HepG2 (cell line): ENCODE results near the gene TMEM131L. TPM values are rescaled to one million over a fixed set of nuclear protein-coding genes. Genes with fewer than 3 reads are reported as not detected.

ENCODE experiments used
- CHD2 ChIP-seq: IDR thresholded peaks from 2 replicates; pipeline ENCODE4 v1.6.1; 2011; ENCODE audit warnings: low read depth, low read length, improper control_type of control experiment
- FOXP1 ChIP-seq, 2 experiments: fragments of 450-650 bp in 1 of 2; IDR thresholded peaks; 2 replicates each; pipeline ENCODE4 v1.6.1; 2017 to 2018; ENCODE audit warnings: antibody characterized with exemption in 1 of 2
- KAT2B ChIP-seq: fragments of 150-350 bp; IDR thresholded peaks from 2 replicates; pipeline ENCODE4 v1.6.1; 2014; ENCODE audit warnings: low read depth, low read length, borderline replicate concordance
- KLF6 ChIP-seq: IDR thresholded peaks from 2 replicates; pipeline ENCODE4 v1.8.0; 2016; ENCODE audit warnings: missing biosample characterization, missing genetic modification reagents
- NFKBIZ ChIP-seq: IDR thresholded peaks from 2 replicates; pipeline ENCODE4 v1.6.1; 2018; ENCODE audit warnings: missing genetic modification reagents, missing compliant biosample characterization
- RBM22 ChIP-seq: fragments of 200-400 bp; formaldehyde crosslinking; optimal IDR thresholded peaks from 2 replicates; pipeline ENCODE3; 2017; ENCODE audit warnings: mild to moderate bottlenecking, low read length, moderate library complexity
- SAP130 ChIP-seq: IDR thresholded peaks from 2 replicates; pipeline ENCODE4 v1.6.1; 2016; ENCODE audit warnings: low read depth
- SOX6 ChIP-seq, 2 experiments: fragments of 450-650 bp in 1 of 2; sonication (generic) in 1 of 2; formaldehyde crosslinking in 1 of 2; IDR thresholded peaks; 2 replicates each; pipeline versions ENCODE4 v1.4.0 to v1.6.1; 2017 to 2020; ENCODE audit warnings: antibody characterized with exemption in 1 of 2, mild to moderate bottlenecking in 1 of 2, missing genetic modification reagents in 1 of 2
- TRIM24 ChIP-seq: sonication (generic); formaldehyde crosslinking; IDR thresholded peaks from 2 replicates; pipeline ENCODE4 v1.8.0; 2022; ENCODE audit warnings: mild to moderate bottlenecking, missing genetic modification reagents
- ZFP82 ChIP-seq: sonication (generic); formaldehyde crosslinking; IDR thresholded peaks from 2 replicates; pipeline ENCODE4 v1.5.1; 2020; ENCODE audit warnings: mild to moderate bottlenecking, missing genetic modification reagents, borderline replicate concordance
- ZNF468 ChIP-seq: sonication (generic); formaldehyde crosslinking; IDR thresholded peaks from 2 replicates; pipeline ENCODE4 v1.8.0; 2022; ENCODE audit warnings: mild to moderate bottlenecking, moderate library complexity, missing genetic modification reagents
- ZNF720 ChIP-seq: sonication (generic); formaldehyde crosslinking; IDR thresholded peaks from 2 replicates; pipeline ENCODE4 v1.4.0; 2020; ENCODE audit warnings: missing genetic modification reagents
- ZNF75D ChIP-seq: sonication (generic); formaldehyde crosslinking; IDR thresholded peaks from 2 replicates; pipeline ENCODE4 v1.8.1; 2023; ENCODE audit warnings: missing genetic modification reagents, mild to moderate bottlenecking, borderline replicate concordance
- ZSCAN25 ChIP-seq: sonication (generic); formaldehyde crosslinking; IDR thresholded peaks from 2 replicates; pipeline ENCODE4 v1.8.0; 2022; ENCODE audit warnings: mild to moderate bottlenecking, missing genetic modification reagents
- polyA plus RNA-seq, 8 experiments: library from polyadenylated mRNA; depleted of rRNA in 3 of 8; stranded (reverse) in 7 of 8; unstranded in 1 of 8; fragments of >200 nt; fragmentation: Illumina TruSeq in 4 of 8; extraction: Trizol in 4 of 8; gene quantifications; 2 replicates each; pipeline versions ENCODE4 v1.2.1 to v1.2.3, GENCODE V29; 2011 to 2016; ENCODE audit warnings: low read depth in 4 of 8, missing spikeins in 1 of 8, mixed read lengths in 1 of 8; ENCODE audit not compliant: insufficient read depth in 1 of 8
- total RNA-seq, 5 experiments: library from RNA; depleted of rRNA; stranded (reverse); fragments of >200 nt; fragmentation: Illumina TruSeq; extraction: Trizol; gene quantifications; 2 replicates each; pipeline ENCODE4 v1.2.3, GENCODE V29; 2016; ENCODE audit warnings: low read depth in 1 of 5
- TF ChIP-seq, protein P1 (sequence below): sonication (generic); formaldehyde crosslinking; IDR thresholded peaks from 2 replicates; pipeline ENCODE4 v1.5.0; 2020; ENCODE audit warnings: missing genetic modification reagents
- TF ChIP-seq, protein P2 (sequence below): fragments of 450-650 bp; IDR thresholded peaks from 2 replicates; pipeline ENCODE4 v1.6.1; 2017; ENCODE audit warnings: mild to moderate bottlenecking
- TF ChIP-seq, protein P3 (sequence below): IDR thresholded peaks from 2 replicates; pipeline ENCODE4 v1.6.1; 2016; ENCODE audit warnings: missing compliant biosample characterization, missing genetic modification reagents, borderline replicate concordance
- TF ChIP-seq, protein P4 (sequence below): sonication (generic); formaldehyde crosslinking; IDR thresholded peaks from 2 replicates; pipeline ENCODE4 v1.8.0; 2022; ENCODE audit warnings: mild to moderate bottlenecking, missing genetic modification reagents, moderate library complexity
- TF ChIP-seq, protein P5 (sequence below): sonication (generic); formaldehyde crosslinking; IDR thresholded peaks from 2 replicates; pipeline ENCODE4 v1.4.0; 2020; ENCODE audit warnings: mild to moderate bottlenecking, missing genetic modification reagents
- TF ChIP-seq, protein P6 (sequence below): sonication (generic); formaldehyde crosslinking; IDR thresholded peaks from 2 replicates; pipeline ENCODE4 v1.8.1; 2023; ENCODE audit warnings: mild to moderate bottlenecking, missing genetic modification reagents, borderline replicate concordance

Gene TMEM131L
- total and polyA plus RNA-seq, 2 of the 13 experiments (the other 11 are each of a cell fraction or from before 2014, with no cell fraction given): 2.2 to 4.5 TPM

DNA sequence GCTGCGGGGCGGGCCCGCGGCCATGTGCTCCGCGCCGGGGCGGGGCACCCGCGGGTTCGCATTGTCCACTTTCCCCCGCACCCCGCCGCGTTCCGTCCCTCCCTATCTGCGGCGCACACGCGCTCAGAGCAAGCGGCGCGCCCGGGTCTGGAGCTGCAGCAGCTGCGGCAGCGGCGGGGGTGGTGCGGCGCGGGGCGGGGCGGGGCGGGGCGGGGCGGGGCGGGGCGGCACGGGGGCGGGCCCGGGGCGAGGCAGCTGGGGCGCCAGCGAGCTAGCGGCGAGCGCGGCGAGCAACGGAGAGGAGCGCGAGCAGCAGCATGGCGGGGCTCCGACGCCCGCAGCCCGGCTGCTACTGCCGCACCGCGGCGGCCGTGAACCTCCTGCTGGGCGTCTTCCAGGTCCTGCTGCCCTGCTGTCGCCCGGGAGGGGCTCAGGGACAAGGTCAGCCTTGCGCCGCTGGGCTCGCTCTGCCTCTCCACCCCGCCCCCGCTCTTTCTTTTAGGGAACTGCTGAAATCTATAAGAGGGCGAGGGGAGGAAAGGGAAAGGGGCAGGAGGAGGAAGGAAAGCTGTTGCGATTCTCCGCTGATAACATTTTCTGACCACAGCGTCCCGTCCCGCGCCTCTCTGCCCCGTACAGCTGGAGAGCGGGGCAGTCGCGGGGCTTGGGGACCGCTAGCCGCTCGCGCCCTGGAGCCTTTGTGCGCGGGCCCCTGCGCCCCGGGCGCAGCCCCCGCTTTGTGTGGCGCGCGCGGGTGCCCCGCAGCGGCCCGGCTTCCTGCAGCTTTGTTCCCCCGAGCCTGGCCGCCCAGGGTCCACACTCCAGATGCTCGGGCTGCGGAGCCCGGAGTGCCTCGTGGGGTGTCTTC is at the start of gene TMEM131L (continued):
- TF ChIP-seq KLF6 (0 out of 2 replicates have a peak, but pooled peaks have one; percentile 48), TRIM24 (CRISPR knock-in tag) (no peak), SOX6 (IDR thresholded peaks at IDR 0.05) (no peak), SOX6 (CRISPR knock-in tag; IDR thresholded peaks at IDR 0.05) (no peak), ZFP82 (CRISPR knock-in tag) (no peak), KAT2B (no peak), RBM22 (no peak), ZNF468 (CRISPR knock-in tag) (no peak), ZNF75D (CRISPR knock-in tag) (no peak), NFKBIZ (CRISPR knock-in tag) (no peak), ZNF720 (CRISPR knock-in tag) (no peak), FOXP1 (IDR thresholded peaks at IDR 0.05) (no peak), FOXP1 (CRISPR knock-in tag; IDR thresholded peaks at IDR 0.05) (no peak), ZSCAN25 (CRISPR knock-in tag) (no peak), SAP130 (CRISPR knock-in tag) (peak; percentile 32; the same call in 1 of the 2 replicates), CHD2 (no peak)
- TF ChIP-seq, protein P1, sequence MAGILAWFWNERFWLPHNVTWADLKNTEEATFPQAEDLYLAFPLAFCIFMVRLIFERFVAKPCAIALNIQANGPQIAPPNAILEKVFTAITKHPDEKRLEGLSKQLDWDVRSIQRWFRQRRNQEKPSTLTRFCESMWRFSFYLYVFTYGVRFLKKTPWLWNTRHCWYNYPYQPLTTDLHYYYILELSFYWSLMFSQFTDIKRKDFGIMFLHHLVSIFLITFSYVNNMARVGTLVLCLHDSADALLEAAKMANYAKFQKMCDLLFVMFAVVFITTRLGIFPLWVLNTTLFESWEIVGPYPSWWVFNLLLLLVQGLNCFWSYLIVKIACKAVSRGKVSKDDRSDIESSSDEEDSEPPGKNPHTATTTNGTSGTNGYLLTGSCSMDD (CRISPR knock-in tag): no peak
- TF ChIP-seq, protein P2, sequence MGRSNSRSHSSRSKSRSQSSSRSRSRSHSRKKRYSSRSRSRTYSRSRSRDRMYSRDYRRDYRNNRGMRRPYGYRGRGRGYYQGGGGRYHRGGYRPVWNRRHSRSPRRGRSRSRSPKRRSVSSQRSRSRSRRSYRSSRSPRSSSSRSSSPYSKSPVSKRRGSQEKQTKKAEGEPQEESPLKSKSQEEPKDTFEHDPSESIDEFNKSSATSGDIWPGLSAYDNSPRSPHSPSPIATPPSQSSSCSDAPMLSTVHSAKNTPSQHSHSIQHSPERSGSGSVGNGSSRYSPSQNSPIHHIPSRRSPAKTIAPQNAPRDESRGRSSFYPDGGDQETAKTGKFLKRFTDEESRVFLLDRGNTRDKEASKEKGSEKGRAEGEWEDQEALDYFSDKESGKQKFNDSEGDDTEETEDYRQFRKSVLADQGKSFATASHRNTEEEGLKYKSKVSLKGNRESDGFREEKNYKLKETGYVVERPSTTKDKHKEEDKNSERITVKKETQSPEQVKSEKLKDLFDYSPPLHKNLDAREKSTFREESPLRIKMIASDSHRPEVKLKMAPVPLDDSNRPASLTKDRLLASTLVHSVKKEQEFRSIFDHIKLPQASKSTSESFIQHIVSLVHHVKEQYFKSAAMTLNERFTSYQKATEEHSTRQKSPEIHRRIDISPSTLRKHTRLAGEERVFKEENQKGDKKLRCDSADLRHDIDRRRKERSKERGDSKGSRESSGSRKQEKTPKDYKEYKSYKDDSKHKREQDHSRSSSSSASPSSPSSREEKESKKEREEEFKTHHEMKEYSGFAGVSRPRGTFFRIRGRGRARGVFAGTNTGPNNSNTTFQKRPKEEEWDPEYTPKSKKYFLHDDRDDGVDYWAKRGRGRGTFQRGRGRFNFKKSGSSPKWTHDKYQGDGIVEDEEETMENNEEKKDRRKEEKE: no peak
- TF ChIP-seq, protein P3, sequence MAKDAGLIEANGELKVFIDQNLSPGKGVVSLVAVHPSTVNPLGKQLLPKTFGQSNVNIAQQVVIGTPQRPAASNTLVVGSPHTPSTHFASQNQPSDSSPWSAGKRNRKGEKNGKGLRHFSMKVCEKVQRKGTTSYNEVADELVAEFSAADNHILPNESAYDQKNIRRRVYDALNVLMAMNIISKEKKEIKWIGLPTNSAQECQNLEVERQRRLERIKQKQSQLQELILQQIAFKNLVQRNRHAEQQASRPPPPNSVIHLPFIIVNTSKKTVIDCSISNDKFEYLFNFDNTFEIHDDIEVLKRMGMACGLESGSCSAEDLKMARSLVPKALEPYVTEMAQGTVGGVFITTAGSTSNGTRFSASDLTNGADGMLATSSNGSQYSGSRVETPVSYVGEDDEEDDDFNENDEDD (CRISPR knock-in tag): peak; percentile 38; the same call in 1 of the 2 replicates
- TF ChIP-seq, protein P4, sequence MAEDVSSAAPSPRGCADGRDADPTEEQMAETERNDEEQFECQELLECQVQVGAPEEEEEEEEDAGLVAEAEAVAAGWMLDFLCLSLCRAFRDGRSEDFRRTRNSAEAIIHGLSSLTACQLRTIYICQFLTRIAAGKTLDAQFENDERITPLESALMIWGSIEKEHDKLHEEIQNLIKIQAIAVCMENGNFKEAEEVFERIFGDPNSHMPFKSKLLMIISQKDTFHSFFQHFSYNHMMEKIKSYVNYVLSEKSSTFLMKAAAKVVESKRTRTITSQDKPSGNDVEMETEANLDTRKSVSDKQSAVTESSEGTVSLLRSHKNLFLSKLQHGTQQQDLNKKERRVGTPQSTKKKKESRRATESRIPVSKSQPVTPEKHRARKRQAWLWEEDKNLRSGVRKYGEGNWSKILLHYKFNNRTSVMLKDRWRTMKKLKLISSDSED (CRISPR knock-in tag): no peak
- TF ChIP-seq, protein P5, sequence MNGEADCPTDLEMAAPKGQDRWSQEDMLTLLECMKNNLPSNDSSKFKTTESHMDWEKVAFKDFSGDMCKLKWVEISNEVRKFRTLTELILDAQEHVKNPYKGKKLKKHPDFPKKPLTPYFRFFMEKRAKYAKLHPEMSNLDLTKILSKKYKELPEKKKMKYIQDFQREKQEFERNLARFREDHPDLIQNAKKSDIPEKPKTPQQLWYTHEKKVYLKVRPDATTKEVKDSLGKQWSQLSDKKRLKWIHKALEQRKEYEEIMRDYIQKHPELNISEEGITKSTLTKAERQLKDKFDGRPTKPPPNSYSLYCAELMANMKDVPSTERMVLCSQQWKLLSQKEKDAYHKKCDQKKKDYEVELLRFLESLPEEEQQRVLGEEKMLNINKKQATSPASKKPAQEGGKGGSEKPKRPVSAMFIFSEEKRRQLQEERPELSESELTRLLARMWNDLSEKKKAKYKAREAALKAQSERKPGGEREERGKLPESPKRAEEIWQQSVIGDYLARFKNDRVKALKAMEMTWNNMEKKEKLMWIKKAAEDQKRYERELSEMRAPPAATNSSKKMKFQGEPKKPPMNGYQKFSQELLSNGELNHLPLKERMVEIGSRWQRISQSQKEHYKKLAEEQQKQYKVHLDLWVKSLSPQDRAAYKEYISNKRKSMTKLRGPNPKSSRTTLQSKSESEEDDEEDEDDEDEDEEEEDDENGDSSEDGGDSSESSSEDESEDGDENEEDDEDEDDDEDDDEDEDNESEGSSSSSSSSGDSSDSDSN (CRISPR knock-in tag): peak; percentile 79; the same call in 1 of the 2 replicates
- TF ChIP-seq, protein P6, sequence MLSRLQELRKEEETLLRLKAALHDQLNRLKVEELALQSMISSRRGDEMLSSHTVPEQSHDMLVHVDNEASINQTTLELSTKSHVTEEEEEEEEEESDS (CRISPR knock-in tag): no peak
